Astrocyte (in vitro differentiated cells and primary cell): Measurements from ENCODE around the gene KRT76. TPM values are rescaled to one million over a fixed set of nuclear protein-coding genes. Genes with fewer than 3 reads are reported as not detected.

Source experiments
- DNase-seq: peaks from one replicate; pipeline ENCODE4 v3.0.0-alpha.2; 2010; ENCODE audit warnings: low read depth
- FAIRE-seq: peaks from 2 replicates; lab custom pipeline; 2011; peaks lifted over from hg19 to GRCh38; lab: Jason Lieb, UNC
- H2AFZ ChIP-seq: 2 replicates; pipeline ENCODE4 v1.6.0; 2012; ENCODE audit warnings: low read depth, low read length, inconsistent platforms
- H3K27ac ChIP-seq: 2 replicates; pipeline ENCODE4 v1.5.1; 2011; ENCODE audit warnings: low read depth, low read length, inconsistent platforms
- H3K27me3 ChIP-seq: 2 replicates; pipeline ENCODE4 v1.6.0; 2011; ENCODE audit warnings: low read length, inconsistent platforms; ENCODE audit not compliant: insufficient read depth
- H3K36me3 ChIP-seq: 2 replicates; pipeline ENCODE4 v1.5.1; 2011; ENCODE audit warnings: low read length, inconsistent platforms; ENCODE audit not compliant: insufficient read depth
- H3K4me1 ChIP-seq: 2 replicates; pipeline ENCODE4 v1.5.1; 2011; ENCODE audit warnings: low read length, inconsistent platforms; ENCODE audit not compliant: insufficient read depth
- H3K4me2 ChIP-seq: 2 replicates; pipeline ENCODE4 v1.6.0; 2012; ENCODE audit warnings: low read length, inconsistent platforms
- H3K4me3 ChIP-seq: 2 replicates; pipeline ENCODE4 v1.5.1; 2011; ENCODE audit warnings: low read depth, mild to moderate bottlenecking, low read length, inconsistent platforms; ENCODE audit not compliant: insufficient read depth
- H3K79me2 ChIP-seq: 2 replicates; pipeline ENCODE4 v1.6.0; 2012; ENCODE audit warnings: mild to moderate bottlenecking, low read length, inconsistent platforms; ENCODE audit not compliant: insufficient read depth
- H3K9ac ChIP-seq: 2 replicates; pipeline ENCODE4 v1.6.0; 2012; ENCODE audit warnings: mild to moderate bottlenecking, low read length, inconsistent platforms
- H3K9me3 ChIP-seq: 2 replicates; pipeline ENCODE4 v1.5.1; 2012; ENCODE audit warnings: low read depth, mild to moderate bottlenecking, low read length, inconsistent platforms; ENCODE audit not compliant: insufficient read depth
- H4K20me1 ChIP-seq: 2 replicates; pipeline ENCODE4 v1.6.0; 2012; ENCODE audit warnings: low read length, inconsistent platforms; ENCODE audit not compliant: insufficient read depth
- H3K27ac Mint-ChIP-seq: one replicate; pipeline ENCODE4 v1.8.0; 2021; ENCODE audit warnings: mild to moderate bottlenecking, mixed read lengths; ENCODE audit not compliant: unreplicated experiment
- H3K27me3 Mint-ChIP-seq: one replicate; pipeline ENCODE4 v1.8.0; 2021; ENCODE audit warnings: low read depth, mixed read lengths; ENCODE audit not compliant: unreplicated experiment
- H3K36me3 Mint-ChIP-seq: one replicate; pipeline ENCODE4 v1.8.0; 2021; ENCODE audit warnings: low read depth, mixed read lengths; ENCODE audit not compliant: unreplicated experiment
- H3K4me1 Mint-ChIP-seq: one replicate; pipeline ENCODE4 v1.8.0; 2021; ENCODE audit warnings: low read depth, mixed read lengths; ENCODE audit not compliant: unreplicated experiment
- H3K4me3 Mint-ChIP-seq: one replicate; pipeline ENCODE4 v1.8.0; 2021; ENCODE audit warnings: mild to moderate bottlenecking, moderate library complexity, mixed read lengths; ENCODE audit not compliant: unreplicated experiment
- H3K9me3 Mint-ChIP-seq: one replicate; pipeline ENCODE4 v1.8.0; 2021; ENCODE audit warnings: mild to moderate bottlenecking, mixed read lengths; ENCODE audit not compliant: unreplicated experiment
- EZH2 ChIP-seq: IDR thresholded peaks from 2 replicates; pipeline ENCODE4 v1.6.1; 2012; ENCODE audit warnings: mild to moderate bottlenecking, low read length, inconsistent platforms; ENCODE audit not compliant: insufficient read depth
- total RNA-seq: library from RNA; stranded (reverse); gene quantifications from 2 replicates; pipeline ENCODE4 v1.2.1, GENCODE V29; 2021
- TF ChIP-seq, protein P1 (sequence below): IDR thresholded peaks from 2 replicates; pipeline ENCODE4 v1.5.1; 2011; ENCODE audit warnings: low read depth, mild to moderate bottlenecking, inconsistent platforms, low read length, moderate library complexity; ENCODE audit not compliant: insufficient read depth

The KRT76 gene
- total RNA-seq, 1 donor from 2014 or later = not detected

DNA sequence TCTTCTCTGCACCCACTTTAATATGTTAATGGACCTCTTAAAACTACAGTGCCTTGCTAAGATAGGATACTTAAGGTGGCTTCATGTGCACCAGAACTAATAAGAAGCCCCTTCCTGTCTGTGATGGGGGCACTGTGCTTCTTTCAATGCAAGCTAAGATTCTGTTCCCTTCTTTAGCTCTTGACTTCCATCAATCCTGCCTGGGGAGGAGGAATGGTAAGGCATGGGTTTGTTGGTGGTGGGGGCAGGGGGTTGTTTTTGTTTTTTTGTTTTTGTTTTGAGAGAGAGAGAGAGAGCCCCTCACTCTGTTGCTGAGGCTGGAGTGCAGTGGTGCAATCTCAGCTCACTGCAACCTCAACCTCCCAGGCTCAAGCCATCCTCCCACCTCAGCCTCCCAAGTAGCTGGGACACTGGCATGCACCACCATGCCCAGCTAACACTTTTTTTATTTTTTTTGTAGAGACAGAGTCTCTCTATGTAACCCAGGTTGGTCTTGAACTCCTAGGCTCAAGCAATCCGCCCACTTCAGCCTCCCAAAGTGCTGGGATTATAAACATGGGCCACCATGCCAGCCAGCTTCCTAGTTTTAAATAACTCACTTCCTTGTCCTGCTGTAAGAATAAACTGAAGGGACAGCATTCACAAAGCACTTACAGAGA lies 23.2 kb upstream of the KRT76 start:
- H4K20me1 ChIP-seq = no peaks in the 10 kb centered on the region
- H2AFZ ChIP-seq = no peak overlapping the region
- H3K36me3 ChIP-seq = no peaks in the 10 kb centered on the region
- H3K27ac Mint-ChIP-seq = no peak overlapping the region
- no peaks in the 10 kb centered on the region for H3K9me3 ChIP-seq
- H3K27ac ChIP-seq = no peak overlapping the region
- H3K27me3 Mint-ChIP-seq = peaks cover 27% of the 10 kb centered on the region
- H3K9me3 Mint-ChIP-seq = peaks cover 4% of the 10 kb centered on the region
- H3K9ac ChIP-seq = no peak overlapping the region
- DNase-seq (no peak), FAIRE-seq (no peak)
- H3K79me2 ChIP-seq = no peaks in the 10 kb centered on the region
- no peak overlapping the region for H3K4me3 Mint-ChIP-seq
- H3K36me3 Mint-ChIP-seq = no peaks in the 10 kb centered on the region
- peaks cover 7% of the 10 kb centered on the region for H3K4me1 ChIP-seq
- no peak overlapping the region for H3K4me2 ChIP-seq
- peaks cover 13% of the 10 kb centered on the region for H3K4me1 Mint-ChIP-seq
- peaks cover 13% of the 10 kb centered on the region for H3K27me3 ChIP-seq
- TF ChIP-seq EZH2 = no peak
- TF ChIP-seq, protein P1, sequence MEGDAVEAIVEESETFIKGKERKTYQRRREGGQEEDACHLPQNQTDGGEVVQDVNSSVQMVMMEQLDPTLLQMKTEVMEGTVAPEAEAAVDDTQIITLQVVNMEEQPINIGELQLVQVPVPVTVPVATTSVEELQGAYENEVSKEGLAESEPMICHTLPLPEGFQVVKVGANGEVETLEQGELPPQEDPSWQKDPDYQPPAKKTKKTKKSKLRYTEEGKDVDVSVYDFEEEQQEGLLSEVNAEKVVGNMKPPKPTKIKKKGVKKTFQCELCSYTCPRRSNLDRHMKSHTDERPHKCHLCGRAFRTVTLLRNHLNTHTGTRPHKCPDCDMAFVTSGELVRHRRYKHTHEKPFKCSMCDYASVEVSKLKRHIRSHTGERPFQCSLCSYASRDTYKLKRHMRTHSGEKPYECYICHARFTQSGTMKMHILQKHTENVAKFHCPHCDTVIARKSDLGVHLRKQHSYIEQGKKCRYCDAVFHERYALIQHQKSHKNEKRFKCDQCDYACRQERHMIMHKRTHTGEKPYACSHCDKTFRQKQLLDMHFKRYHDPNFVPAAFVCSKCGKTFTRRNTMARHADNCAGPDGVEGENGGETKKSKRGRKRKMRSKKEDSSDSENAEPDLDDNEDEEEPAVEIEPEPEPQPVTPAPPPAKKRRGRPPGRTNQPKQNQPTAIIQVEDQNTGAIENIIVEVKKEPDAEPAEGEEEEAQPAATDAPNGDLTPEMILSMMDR = no peak
- H3K4me3 ChIP-seq = no peak overlapping the region

DNA sequence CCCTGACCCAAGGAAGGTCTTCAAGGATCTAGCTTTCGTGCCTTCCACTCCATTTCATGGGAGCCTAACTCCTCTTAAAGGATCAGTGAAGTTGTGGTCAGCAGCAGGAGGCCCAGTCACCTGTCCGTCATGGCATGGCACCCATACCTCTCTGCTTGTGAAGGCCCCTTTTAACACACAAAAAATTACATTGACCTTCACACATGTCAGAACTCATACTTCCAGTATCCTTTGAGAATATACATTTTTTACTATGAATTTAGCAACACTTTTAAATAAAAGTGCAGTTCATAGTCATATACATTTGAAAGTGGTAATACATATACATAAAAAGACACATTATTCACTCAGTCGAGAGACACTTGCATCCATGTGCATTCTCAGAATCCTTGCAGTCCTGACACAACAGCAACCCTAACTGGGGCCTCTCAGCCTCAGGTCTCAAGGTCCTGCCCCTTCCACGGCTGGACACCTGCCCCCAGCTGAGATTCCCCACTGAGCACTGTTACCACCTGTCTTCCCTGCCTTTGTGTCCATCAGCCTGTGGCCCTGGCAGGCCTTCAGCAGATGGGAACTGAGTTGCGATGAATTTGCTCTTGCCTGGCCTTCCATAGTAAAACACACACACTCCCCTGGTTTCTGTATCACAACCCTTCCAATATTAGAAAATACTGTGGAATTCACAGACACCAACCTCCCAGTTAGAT lies 22.5 kb upstream of the KRT76 start:
- H3K4me2 ChIP-seq = no peak overlapping the region
- no peak overlapping the region for H3K27ac Mint-ChIP-seq
- no peak for TF ChIP-seq EZH2
- TF ChIP-seq, protein P1 = no peak

More for the DNA sequence above, 22.5 kb upstream of the KRT76 start:
- H3K27me3 ChIP-seq = peaks cover 9% of the 10 kb centered on the region
- Mint-ChIP-seq H3K9me3 (peaks cover 4% of the 10 kb centered on the region), H3K4me1 (peaks cover 17% of the 10 kb centered on the region), H3K27me3 (peaks cover 29% of the 10 kb centered on the region), H3K36me3 (no peaks in the 10 kb centered on the region), H3K4me3 (no peak overlapping the region)
- H3K79me2 ChIP-seq = no peaks in the 10 kb centered on the region
- H3K9me3 ChIP-seq = no peaks in the 10 kb centered on the region
- H3K27ac ChIP-seq = no peak overlapping the region
- no peaks in the 10 kb centered on the region for H4K20me1 ChIP-seq
- H3K36me3 ChIP-seq = no peaks in the 10 kb centered on the region
- no peak for FAIRE-seq
- H3K4me3 ChIP-seq = no peak overlapping the region
- no peak for DNase-seq
- peaks cover 12% of the 10 kb centered on the region for H3K4me1 ChIP-seq
- no peak overlapping the region for H2AFZ ChIP-seq
- no peak overlapping the region for H3K9ac ChIP-seq
